GM21825 (cell line): ENCODE data around the gene GOLGA6C.
A peak's percentile ranks its signal among the peaks of the same experiment; 100 is the strongest.
"Not testable (repeated sequence)": the region's sequence is repeated elsewhere in the genome, so short reads cannot be mapped to it uniquely, and the experiment has no call there.

ENCODE experiments used
- ATAC-seq: cut with Tn5 transposase; IDR thresholded peaks from one replicate; pipeline ENCODE4 v1.9.1; 2021; ENCODE audit warnings: mild to moderate bottlenecking, moderate library complexity; ENCODE audit not compliant: unreplicated experiment

The GOLGA6C gene

GRCh38 chr15:75252285-75252684 lies 5.8 kb upstream of the GOLGA6C start:
- ATAC-seq: not testable (repeated sequence)

- ATAC-seq: not testable (repeated sequence)
Observed at GRCh38 chr15:75258620-75259343, 648 bp downstream of the GOLGA6C start.

- ATAC-seq: not testable (repeated sequence)
Observed at GRCh38 chr15:75259873-75260272, 1.7 kb downstream of the GOLGA6C start.

GRCh38 chr15:75273751-75274359 lies 15.7 kb downstream of the GOLGA6C start:
- ATAC-seq: not testable (repeated sequence)

- ATAC-seq: peak; percentile 93
Observed at GRCh38 chr15:75274509-75275107, 16.5 kb downstream of the GOLGA6C start.

GRCh38 chr15:75275617-75276016 lies 17.5 kb downstream of the GOLGA6C start:
- ATAC-seq: not testable (repeated sequence)

GRCh38 chr15:75278497-75278896 lies 20.4 kb downstream of the GOLGA6C start:
- ATAC-seq: not testable (repeated sequence)

- not testable (repeated sequence) for ATAC-seq
Observed at GRCh38 chr15:75282572-75282971, 24.4 kb downstream of the GOLGA6C start, which contains the start of gene GOLGA6D. TSS of gene GOLGA6D (plus strand) at chr15:75282835. CDS start at chr15:75282876, 41 bp downstream.

GRCh38 chr15:75284152-75284551 lies 26.0 kb downstream of the GOLGA6C start:
- ATAC-seq: not testable (repeated sequence)

GRCh38 chr15:75293660-75294059 lies 35.5 kb downstream of the GOLGA6C start:
- ATAC-seq: not testable (repeated sequence)

GRCh38 chr15:75298541-75299310 lies 40.6 kb downstream of the GOLGA6C start:
- not testable (repeated sequence) for ATAC-seq

- not testable (repeated sequence) for ATAC-seq
Observed at GRCh38 chr15:75299311-75299688, 41.2 kb downstream of the GOLGA6C start.

- ATAC-seq: not testable (repeated sequence)
Observed at GRCh38 chr15:75300026-75300425, 41.9 kb downstream of the GOLGA6C start.

GRCh38 chr15:75302318-75302717 lies 44.2 kb downstream of the GOLGA6C start:
- ATAC-seq: no peak

GRCh38 chr15:75302753-75303152 lies 44.6 kb downstream of the GOLGA6C start:
- ATAC-seq: not testable (repeated sequence)

- no peak for ATAC-seq
Observed at GRCh38 chr15:75306188-75306587, 48.1 kb downstream of the GOLGA6C start.

GRCh38 chr15:75307778-75308390 lies 49.8 kb downstream of the GOLGA6C start:
- no peak for ATAC-seq

GRCh38 chr15:75309711-75310110 lies 51.6 kb downstream of the GOLGA6C start:
- no peak for ATAC-seq

- ATAC-seq: not testable (repeated sequence)
Observed at GRCh38 chr15:75312548-75312947, 54.4 kb downstream of the GOLGA6C start.

- no peak for ATAC-seq
Observed at GRCh38 chr15:75313116-75313845, 55.1 kb downstream of the GOLGA6C start.
